Body of pancreas (tissue), 4 donors: ENCODE measurements around the gene EML6.

Source experiments
- POLR2A ChIP-seq, 3 donors: fragments of 450-650 bp; IDR thresholded peaks; one replicate each; pipeline ENCODE4 v1.6.1; 2016; ENCODE audit warnings: antibody characterized with exemption in 3 of 3, mild to moderate bottlenecking in 2 of 3
- TF ChIP-seq, protein P1 (sequence below), 7 experiments: fragments of 450-650 bp in 4 of 7; fragments of 200-600 bp in 3 of 7; sonication (generic) in 3 of 7; IDR thresholded peaks; one replicate each; pipeline ENCODE4 v1.5.1; 2016 to 2019; ENCODE audit warnings: antibody characterized with exemption in 7 of 7

DNA sequence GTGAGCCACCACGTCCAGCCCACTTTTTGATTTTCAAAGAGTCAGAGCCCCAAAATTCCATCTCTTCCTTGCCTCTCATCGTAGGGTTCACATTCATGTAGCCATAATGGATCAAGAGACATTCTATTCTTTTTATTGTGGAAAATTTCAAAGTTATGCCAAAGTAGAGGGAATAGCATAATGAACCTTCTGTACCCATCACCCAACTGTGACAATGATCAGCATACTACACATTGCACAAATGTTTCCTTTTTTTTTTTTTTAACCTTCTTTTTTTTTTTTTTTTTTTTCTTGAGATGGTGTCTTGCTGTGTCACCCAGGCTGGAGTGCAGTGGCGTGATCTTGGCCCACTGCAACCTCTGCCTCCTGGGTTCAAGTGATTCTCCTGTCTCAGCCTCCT is 162.4 kb downstream of the EML6 start:
- TF ChIP-seq, protein P1, sequence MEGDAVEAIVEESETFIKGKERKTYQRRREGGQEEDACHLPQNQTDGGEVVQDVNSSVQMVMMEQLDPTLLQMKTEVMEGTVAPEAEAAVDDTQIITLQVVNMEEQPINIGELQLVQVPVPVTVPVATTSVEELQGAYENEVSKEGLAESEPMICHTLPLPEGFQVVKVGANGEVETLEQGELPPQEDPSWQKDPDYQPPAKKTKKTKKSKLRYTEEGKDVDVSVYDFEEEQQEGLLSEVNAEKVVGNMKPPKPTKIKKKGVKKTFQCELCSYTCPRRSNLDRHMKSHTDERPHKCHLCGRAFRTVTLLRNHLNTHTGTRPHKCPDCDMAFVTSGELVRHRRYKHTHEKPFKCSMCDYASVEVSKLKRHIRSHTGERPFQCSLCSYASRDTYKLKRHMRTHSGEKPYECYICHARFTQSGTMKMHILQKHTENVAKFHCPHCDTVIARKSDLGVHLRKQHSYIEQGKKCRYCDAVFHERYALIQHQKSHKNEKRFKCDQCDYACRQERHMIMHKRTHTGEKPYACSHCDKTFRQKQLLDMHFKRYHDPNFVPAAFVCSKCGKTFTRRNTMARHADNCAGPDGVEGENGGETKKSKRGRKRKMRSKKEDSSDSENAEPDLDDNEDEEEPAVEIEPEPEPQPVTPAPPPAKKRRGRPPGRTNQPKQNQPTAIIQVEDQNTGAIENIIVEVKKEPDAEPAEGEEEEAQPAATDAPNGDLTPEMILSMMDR (IDR thresholded peaks at IDR 0.05): no peak
- TF ChIP-seq POLR2A (IDR thresholded peaks at IDR 0.05): no peak
